ENCODE measurements around the gene GPA33.

GPA33 gene

GRCh38 chr1:167120899-167121298 is 30.7 kb upstream of the GPA33 start:
- Histone ChIP-seq H3K9ac (no peak overlapping the region), H3K27me3 (ENCODE audit: control insufficient read depth, insufficient read depth, low read length) (no peaks in the 10 kb centered on the region), H3K36me3 (ENCODE audit: control insufficient read depth, insufficient read depth, low read length) (no peaks in the 10 kb centered on the region), H3K4me2 (ENCODE audit: low read length) (no peak overlapping the region), H2AFZ (no peak overlapping the region), H3K79me2 (no peaks in the 10 kb centered on the region), H3K27ac (no peak overlapping the region), H3K4me1 (no peaks in the 10 kb centered on the region), H3K9me3 (ENCODE audit: control insufficient read depth, low read length) (no peaks in the 10 kb centered on the region), H3K4me3 (ENCODE audit: low read depth, low read length) (no peak overlapping the region)
- TF ChIP-seq CTCF (IDR thresholded peaks at IDR 0.05): no peak

GRCh38 chr1:167119696-167120095 is 29.5 kb upstream of the GPA33 start:
- H3K36me3 ChIP-seq (ENCODE audit: control insufficient read depth, insufficient read depth, low read length): no peaks in the 10 kb centered on the region
- H3K4me3 ChIP-seq (ENCODE audit: low read depth, low read length): no peak overlapping the region
- no peaks in the 10 kb centered on the region for H3K27me3 ChIP-seq (ENCODE audit: control insufficient read depth, insufficient read depth, low read length)
- H3K9ac ChIP-seq: no peak overlapping the region
- no peaks in the 10 kb centered on the region for H3K9me3 ChIP-seq (ENCODE audit: control insufficient read depth, low read length)
- H2AFZ ChIP-seq: no peak overlapping the region
- H3K79me2 ChIP-seq: no peaks in the 10 kb centered on the region
- no peaks in the 10 kb centered on the region for H3K4me1 ChIP-seq
- no peak for TF ChIP-seq CTCF (IDR thresholded peaks at IDR 0.05)
- H3K27ac ChIP-seq: no peak overlapping the region
- no peak overlapping the region for H3K4me2 ChIP-seq (ENCODE audit: low read length)

- H3K27ac ChIP-seq: no peak overlapping the region
- no peaks in the 10 kb centered on the region for H3K27me3 ChIP-seq (ENCODE audit: control insufficient read depth, insufficient read depth, low read length)
- H3K36me3 ChIP-seq (ENCODE audit: control insufficient read depth, insufficient read depth, low read length): no peaks in the 10 kb centered on the region
- no peak overlapping the region for H3K4me3 ChIP-seq (ENCODE audit: low read depth, low read length)
- no peak for TF ChIP-seq CTCF (IDR thresholded peaks at IDR 0.05)
- H3K9me3 ChIP-seq (ENCODE audit: control insufficient read depth, low read length): no peaks in the 10 kb centered on the region
- H3K4me1 ChIP-seq: no peaks in the 10 kb centered on the region
- no peak overlapping the region for H2AFZ ChIP-seq
- H3K9ac ChIP-seq: no peak overlapping the region
- no peaks in the 10 kb centered on the region for H3K79me2 ChIP-seq
- H3K4me2 ChIP-seq (ENCODE audit: low read length): no peak overlapping the region
Observed at GRCh38 chr1:167118188-167118587, 28.0 kb upstream of the GPA33 start.

GRCh38 chr1:167117225-167117624 is 27.0 kb upstream of the GPA33 start:
- Histone ChIP-seq H3K4me2 (ENCODE audit: low read length) (no peak overlapping the region), H3K27me3 (ENCODE audit: control insufficient read depth, insufficient read depth, low read length) (no peaks in the 10 kb centered on the region), H3K4me3 (ENCODE audit: low read depth, low read length) (no peak overlapping the region), H3K36me3 (ENCODE audit: control insufficient read depth, insufficient read depth, low read length) (no peaks in the 10 kb centered on the region), H2AFZ (no peak overlapping the region), H3K79me2 (no peaks in the 10 kb centered on the region), H3K4me1 (no peaks in the 10 kb centered on the region), H3K27ac (no peak overlapping the region), H3K9me3 (ENCODE audit: control insufficient read depth, low read length) (no peaks in the 10 kb centered on the region), H3K9ac (no peak overlapping the region)
- no peak for TF ChIP-seq CTCF (IDR thresholded peaks at IDR 0.05)

GRCh38 chr1:167116174-167116573 is 26.0 kb upstream of the GPA33 start:
- H2AFZ ChIP-seq: no peak overlapping the region
- no peak for TF ChIP-seq CTCF (IDR thresholded peaks at IDR 0.05)
- no peak overlapping the region for H3K27ac ChIP-seq
- no peak overlapping the region for H3K4me2 ChIP-seq (ENCODE audit: low read length)
- H3K9me3 ChIP-seq (ENCODE audit: control insufficient read depth, low read length): no peaks in the 10 kb centered on the region
- H3K4me3 ChIP-seq (ENCODE audit: low read depth, low read length): no peak overlapping the region
- no peak overlapping the region for H3K9ac ChIP-seq
- H3K79me2 ChIP-seq: no peaks in the 10 kb centered on the region
- H3K27me3 ChIP-seq (ENCODE audit: control insufficient read depth, insufficient read depth, low read length): no peaks in the 10 kb centered on the region
- H3K36me3 ChIP-seq (ENCODE audit: control insufficient read depth, insufficient read depth, low read length): no peaks in the 10 kb centered on the region
- no peaks in the 10 kb centered on the region for H3K4me1 ChIP-seq

All from parathyroid adenoma (tissue), 2 donors.